ENCODE measurements around the gene MND1. TPM values are rescaled to one million over a fixed set of nuclear protein-coding genes. Genes with fewer than 3 reads are reported as not detected.
"Not testable (repeated sequence)": the region's sequence is repeated elsewhere in the genome, so short reads cannot be mapped to it uniquely, and the experiment has no call there.

The MND1 gene
- total RNA-seq, 1 experiment from 2014 or later, result 20.3 TPM

DNA sequence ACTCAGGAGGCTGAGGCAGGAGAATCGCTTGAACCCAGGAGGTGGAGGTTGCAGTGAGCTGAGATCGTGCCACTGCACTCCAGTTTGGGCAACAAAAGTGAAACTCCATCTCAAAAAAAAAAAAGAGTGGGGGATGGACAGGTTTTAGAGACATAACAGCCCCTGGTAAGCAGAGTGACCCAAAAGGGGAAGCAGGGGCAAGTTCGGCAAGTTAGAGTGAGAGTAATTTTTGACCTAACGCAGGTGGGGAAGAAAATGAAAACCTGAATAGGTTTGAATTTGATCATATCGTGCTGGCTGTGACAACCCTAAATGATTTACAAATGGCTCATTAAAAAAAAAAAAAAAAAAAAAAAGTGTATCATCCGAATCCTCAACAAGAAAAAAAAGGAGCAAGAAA lies 96.0 kb downstream of the MND1 start:
- DNase-seq (ENCODE audit: low read depth), result no peak

DNA sequence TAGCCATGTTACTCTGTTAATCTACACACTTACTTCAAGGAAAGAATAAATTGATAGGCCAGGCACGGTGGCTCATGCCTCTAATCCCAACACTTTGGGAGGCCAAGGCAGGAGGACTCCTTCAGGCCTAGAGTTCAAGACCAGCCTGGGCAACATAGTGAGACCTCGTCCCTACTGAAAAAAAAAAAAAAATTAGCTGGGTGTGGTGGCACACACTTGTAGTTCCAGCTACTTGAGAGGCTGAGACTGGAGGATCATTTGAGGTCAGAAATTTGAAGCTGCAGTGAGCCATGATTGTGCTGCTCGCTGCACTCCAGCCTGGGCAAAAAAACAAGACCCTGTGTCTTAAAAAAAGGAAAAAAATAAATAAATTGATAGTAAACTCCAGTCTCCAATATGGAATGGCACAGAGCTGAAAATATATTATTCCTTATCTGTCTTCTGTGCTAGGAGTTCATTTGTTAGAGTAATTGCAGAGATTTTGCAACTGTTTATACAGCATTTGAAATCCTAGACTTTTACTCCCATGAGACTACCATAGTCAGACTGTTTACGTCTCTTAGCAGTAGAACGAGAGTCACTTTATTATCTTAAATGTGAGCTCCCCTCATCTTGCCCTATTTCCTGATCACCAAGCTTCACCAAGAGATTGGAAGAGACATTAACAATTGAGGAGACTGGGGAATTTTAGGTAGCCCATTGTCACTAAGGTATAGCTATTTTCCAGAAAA lies 102.9 kb downstream of the MND1 start:
- DNase-seq (ENCODE audit: low read depth), result no peak

DNA sequence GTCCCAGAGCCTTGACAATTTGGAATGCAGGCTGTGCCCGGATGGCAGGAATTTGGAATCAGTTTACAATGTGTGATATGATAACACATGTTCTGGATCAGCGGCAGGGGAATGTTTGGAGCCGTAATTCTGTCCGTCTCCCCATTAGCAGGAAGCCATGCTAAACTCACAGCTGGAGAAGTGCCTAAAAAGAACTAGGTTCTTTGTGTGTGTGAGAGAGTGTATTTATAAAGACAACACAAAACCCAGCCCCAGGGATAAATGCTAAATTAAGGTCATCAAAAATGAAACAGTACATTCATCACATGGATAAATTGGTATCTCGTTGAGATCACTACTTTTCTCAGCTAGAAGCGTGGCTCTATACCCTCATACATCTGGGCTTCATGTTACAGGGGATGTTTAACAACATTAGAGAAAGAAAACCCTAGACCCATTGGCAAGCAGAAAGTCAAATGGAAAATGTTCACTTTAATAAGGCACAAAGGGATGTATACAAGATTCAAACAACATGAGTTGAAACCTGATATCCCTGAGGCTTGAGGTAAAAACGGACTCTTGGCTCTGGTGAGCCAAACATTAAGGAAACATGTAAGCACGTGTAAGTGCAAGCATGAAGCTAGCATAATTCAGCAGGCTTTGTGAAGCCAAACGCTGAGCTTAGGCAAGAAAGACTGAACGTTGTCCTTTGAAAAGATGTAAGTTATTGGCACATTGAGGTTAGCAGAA lies 103.7 kb downstream of the MND1 start:
- peak; percentile 15 for DNase-seq (ENCODE audit: low read depth)

DNA sequence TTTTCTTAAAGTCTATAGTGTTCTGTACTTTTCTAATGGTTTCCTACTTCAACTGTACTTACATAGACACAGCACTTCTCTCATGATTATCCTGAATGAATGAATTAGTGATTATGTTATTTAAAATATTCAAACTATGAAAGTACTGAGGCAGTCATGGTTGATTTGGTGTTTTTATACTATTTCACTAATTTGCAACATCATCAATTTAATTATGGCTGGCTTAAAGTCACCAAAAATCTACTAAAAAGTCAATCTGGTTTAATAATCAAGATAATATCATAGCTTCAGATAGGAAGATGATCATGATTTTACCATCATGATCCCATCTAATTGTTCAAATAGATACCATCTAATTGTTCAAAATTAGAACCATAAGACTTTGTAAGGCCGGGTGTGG lies 104.8 kb downstream of the MND1 start:
- no peak for DNase-seq (ENCODE audit: low read depth)

DNA sequence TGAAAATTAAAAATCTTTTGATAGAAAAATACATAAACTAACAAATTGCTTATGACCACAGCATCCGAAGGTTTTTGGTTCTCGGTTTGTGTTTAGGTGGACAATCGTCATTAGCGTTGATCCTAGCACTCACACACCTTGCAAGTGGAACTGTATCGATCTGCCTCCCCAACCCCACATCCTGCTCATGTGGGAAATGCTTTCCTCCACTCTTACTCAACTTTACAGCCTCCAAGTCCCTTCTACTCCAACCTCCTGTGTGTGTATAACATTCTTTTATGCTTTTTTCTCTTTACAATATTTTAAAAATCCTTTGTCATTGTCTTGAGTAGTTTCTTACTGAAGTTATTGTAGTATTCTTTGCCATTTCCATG lies 106.0 kb downstream of the MND1 start:
- no peak for DNase-seq (ENCODE audit: low read depth)

DNA sequence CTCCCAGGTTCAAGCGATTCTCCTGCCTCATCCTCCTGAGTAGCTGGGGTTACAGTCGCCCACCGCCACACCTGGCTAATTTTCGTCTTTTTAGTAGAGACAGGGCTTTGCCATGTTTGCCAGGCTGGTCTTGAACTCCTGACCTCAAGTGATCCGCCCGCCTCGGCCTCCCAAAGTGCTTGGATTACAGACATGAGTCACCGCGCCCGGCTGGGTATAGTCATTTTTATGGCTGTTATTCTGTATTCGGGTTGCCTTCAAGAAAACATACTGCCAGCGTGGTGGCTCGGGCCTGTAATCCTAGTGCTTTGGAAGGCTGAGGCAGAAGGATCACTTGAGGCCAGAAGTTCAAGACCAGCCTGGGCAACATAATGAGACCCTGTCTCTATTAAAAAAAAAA lies 106.7 kb downstream of the MND1 start:
- DNase-seq (ENCODE audit: low read depth), result peak; percentile 72

DNA sequence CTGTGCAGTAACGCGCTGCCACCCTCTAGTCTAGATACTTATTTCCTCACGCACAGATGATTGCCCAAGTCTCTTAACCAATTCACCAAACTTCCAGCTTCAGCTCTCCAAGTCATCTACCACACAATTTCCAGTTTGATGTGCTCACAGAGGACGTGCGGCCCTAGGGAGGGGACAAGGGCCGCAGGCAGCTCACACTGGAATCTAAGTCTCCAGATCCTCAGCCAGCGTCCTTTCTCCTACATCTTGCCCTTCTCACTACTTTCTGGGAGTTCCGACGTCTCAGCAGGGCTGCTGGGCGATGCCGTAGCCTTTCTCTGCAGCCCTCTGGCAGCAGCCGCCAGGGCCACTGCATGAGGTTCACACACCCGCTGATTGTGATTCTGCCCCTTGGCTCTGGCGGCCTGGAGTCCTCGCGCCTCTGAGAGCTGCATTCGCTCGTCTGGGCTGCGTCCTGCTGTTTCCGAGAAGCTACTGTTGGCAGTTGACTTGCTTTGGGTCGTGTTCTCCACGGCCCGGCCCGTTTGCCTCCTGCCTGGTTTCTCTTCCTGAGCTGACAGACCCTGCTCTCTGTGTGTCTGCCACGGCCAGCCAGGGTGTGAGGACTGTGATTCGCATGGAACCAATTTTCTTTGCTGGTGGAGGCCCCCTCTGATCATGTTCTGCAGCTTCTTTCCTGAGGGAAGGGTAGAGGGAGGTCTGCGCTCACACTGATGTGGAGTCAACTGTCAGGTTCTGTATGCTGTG lies 107.6 kb downstream of the MND1 start:
- no peak for DNase-seq (ENCODE audit: low read depth)

DNA sequence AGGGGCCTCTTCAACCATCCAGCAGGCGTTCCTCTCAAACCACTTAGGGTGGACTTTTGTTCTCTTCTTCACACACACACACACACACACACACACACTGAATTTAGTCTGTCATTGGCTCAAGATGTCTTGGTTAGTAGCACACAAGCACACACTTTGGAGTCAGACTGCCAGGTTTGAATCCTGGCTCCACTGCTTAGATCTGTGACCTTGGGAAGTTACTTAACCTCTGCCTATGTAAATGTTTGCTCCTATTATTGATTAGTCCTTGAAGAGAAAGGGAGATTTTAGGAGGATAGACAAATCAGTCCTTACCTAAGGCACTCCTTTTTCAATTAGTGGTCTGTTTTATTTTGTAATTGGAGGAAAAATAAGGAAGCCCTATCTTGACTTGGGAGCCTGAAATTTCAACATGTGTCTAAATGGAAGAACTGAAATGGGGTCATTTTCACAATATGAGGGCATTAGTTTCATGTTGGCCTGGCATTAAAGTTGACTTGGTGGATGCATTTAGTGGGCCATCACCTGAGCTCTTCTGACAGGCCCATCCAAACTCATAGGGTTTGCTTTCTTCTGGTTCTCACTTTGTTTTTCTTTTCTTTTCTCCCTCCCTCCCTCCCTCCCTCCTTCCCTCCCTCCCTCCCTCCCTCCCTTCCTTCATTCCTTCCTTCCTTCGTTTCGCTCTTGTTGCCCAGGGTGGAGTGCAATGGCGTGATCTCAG lies 108.3 kb downstream of the MND1 start:
- DNase-seq (ENCODE audit: low read depth), result no peak

DNA sequence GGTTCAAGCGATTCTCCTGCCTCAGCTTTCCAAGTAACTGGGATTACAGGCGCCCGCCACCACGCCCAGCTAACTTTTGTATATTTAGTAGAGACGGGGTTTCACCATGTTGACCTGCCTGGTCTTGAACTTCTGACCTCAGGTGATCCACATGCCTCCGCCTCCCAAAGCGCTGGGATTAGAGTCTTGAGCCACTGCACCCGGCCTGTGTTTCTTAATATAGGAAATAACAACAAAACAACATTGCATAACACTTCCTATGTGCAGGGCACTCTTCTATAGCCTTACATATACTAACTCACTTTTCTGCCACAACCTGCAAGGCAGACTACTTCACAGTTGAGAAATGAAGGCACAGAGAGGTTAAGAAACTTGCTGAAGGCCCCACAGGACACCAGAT lies 108.9 kb downstream of the MND1 start:
- DNase-seq (ENCODE audit: low read depth), result no peak

DNA sequence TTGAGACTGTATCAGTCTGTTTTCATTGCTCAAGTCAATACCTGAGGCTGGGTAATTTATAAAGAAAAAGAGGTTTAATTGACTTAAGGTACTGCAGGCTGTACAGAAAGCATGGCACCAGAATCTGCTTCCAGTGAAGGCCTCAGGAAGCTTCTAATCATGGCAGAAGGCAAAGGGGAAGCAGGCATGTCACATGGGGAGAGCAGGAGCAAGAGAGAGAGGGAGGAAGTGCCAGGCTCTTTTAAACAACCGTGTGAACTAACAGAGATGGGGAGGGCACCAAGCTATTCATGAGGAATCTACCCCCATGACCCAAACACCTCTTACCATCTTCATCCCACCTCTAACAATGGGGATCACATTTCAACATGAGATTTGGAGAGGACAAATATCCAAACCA lies 114.5 kb downstream of the MND1 start:
- no peak for DNase-seq (ENCODE audit: low read depth)

DNA sequence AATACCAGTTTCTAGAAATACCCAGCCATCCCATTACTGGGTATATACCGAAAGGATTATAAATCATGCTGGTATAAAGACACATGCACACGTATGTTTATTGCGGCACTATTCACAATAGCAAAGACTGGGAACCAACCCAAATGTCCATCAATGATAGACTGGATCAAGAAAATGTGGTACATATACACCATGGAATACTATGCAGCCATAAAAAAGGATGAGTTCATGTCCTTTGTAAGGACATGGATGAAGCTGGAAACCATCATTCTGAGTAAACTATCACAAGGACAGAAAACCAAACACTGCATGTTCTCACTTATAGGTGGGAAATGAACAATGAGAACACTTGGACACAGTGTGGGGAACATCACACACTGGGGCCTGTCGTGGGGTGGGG lies 117.1 kb downstream of the MND1 start:
- not testable (repeated sequence) for DNase-seq (ENCODE audit: low read depth)

DNA sequence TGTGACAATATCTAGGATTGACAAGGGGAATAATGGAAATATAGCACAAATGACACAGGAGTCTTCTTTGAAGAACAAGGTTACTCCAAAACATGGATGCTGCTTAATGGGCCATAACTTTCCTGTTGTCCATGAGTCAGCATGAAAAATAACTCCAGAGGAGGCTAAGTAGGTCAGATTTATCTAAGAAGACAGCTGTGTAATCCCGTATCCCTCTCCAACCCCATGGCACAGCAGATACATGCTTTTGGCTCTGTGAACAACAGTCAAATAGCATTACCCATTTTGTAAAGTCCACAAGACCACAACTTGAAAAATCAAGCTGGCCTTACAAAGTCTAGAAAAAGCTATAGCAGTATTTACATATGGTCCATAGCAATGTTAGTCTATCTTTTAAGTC lies 119.6 kb downstream of the MND1 start:
- peak; percentile 59 for DNase-seq (ENCODE audit: low read depth)

Other genes starting within 250 kb of the MND1 start
- gene TRIM2, start 140.2 kb upstream of the MND1 start, total RNA-seq (2014; rRNA removed; shearing (Covaris generic)), result 6.7 and 9.9 TPM in 2 replicates
- 6.6 and 8.1 TPM in 2 replicates for gene TMEM131L, start 121.7 kb downstream of the MND1 start, total RNA-seq (2014; rRNA removed; shearing (Covaris generic))

Data from Daoy (cell line).